Measurements from ENCODE around the gene DLGAP4.

DNA sequence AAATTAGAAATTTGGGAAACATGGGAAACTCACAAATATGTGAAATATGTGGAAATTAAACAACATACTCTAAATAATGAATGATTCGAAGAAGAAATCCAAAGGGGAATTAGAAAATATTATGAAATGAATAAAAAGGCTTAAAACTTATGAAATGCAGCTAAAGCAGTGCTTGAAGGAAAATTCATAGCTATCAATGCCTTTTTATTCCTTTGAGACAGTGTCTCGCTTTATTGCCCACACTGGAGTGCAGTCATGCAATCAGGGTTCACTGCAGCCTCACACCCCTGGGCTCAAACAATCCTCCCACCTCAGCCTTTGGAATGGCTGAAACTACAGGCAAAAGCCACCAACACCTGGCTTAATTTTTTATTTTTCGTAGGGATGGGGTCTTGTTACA is 259.4 kb downstream of the DLGAP4 start:
- no peak for TF ChIP-seq ATF3 (IDR thresholded peaks at IDR 0.05; ENCODE audit: insufficient read depth, low read depth, low read length)
- no peak for TF ChIP-seq MAFK (IDR thresholded peaks at IDR 0.05; ENCODE audit: low read depth, low read length)
- TF ChIP-seq CEBPB (IDR thresholded peaks at IDR 0.05; ENCODE audit: low read depth, low read length) = no peak

Measured in H1 (cell line).